Stimulated activated CD8-positive, alpha-beta memory T cell treated with anti-CD3 and anti-CD28 coated beads, Interleukin-2, amount 100 ng/mL, for 1 hour (primary cell): Measurements from ENCODE around the gene AGPAT2.

Experiments
- DNase-seq, 2 donors: peaks; one replicate each; pipeline ENCODE4 v3.0.0-alpha.2; 2020; ENCODE audit warnings: low read depth in 2 of 2

Gene AGPAT2

DNA sequence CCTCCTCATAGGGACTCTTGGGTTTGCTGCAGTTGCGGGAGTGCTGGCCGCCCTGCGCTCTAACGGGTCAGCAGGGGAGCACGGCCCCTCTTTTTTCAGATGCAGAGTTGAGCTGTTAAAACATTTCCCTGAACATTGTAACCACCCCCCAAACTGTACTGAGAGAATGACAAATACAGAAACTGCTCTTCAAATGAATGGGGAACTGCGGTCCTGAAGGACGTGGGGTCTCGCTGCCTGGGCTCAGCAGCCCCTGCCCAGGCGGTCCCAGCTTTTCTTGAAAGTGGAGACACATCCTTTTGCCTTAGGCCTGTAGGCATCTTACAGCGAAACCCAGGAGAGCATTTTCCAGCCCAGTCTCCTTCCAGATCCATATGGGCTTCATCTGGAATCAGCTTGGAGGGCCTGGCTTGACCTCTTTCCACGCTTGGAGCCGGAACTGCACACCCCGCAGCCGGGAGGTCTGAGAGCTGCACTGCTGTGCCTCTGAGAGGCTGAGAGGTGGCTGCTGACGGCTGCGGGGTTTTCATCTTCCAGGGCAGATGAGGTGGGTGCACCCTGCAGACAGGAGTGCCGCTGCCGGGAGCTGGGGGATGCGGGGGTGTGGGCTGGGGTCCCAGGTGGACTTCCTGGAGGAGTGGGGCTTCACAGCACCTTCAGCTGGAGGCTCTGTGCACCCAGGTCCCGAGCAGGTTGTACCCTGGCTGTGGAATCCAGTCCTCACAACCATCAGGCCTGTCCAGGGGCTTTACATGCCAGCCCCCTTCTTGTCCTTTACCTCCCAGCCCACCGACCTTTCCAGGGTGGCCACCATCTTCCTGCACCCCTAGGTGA lies 1.2 kb upstream of the AGPAT2 start:
- no peak for DNase-seq

DNA sequence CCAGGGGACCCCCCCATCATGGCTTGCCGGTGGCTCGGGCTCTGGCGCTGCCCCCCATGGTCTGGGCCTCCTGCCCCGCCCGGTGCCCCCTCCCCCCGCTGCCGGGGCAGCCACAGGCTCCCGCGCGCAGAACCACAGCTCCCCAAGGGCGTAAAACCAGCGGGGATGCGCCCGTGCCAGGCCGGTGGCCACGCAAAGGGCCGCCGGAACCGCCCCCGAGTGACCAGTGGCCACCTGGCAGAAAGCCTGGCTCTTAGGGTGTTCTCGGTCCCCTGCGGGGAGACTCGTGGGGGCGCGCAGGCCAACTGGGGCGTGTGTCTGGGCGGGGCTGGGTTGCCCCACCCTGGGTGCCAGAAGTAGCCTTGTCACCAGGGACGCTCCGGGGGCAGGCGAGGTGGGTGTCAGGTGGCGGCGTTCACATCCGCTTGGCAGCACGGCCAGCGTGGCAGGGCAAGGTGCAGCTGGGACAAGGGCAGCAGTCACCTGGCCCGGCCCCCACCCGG lies 515 bp upstream of the AGPAT2 start:
- no peak for DNase-seq

DNA sequence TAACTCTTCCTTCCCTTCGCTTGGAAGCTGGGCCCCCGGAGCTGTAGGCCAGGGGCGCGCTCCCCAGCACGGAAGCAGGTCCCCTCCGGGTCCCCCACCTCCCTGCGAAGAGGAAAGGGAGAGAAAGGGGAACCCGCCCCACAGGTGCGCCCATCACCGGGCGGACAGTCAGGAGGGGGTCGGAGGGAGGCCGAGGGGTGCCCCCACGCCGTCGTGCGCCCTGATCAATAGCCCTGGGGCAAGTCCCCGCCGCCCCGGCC lies 793 bp downstream of the AGPAT2 start:
- DNase-seq: no peak

DNA sequence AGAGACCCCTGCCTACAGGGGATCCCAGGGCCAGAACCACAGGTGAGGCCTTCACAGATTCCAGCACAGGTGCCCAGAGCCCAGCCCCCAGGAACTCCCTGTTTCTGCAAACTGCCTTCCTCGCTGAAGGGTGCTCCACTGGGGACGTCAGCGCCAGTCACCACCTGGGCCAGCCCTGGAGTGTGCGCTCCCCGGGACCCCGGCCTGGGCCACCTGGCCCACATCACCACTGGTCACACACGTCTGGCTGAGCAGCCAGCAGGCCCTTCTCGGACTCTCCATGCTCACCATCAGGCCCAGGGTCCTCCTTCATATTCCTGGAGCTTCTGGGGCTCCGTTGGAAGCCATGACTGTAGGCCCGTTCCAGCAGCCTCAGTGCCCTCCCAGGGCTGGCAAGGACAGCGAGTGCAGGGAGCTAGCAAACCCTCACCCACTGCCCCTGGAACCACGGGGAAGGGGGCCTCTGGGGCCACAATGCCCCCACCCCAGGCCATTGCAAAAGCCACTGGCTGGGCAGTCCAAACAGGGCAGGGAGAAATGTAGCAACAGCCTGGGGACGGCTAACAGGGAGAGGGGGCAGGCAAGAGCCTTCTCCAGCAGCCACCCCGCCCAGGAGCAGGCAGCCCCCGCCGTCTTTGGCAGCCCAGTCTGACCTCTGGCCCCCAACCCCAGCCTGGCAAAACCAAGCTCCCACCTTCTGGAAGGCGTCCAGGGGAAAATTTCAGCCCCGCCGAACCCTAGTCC lies 1.3 kb downstream of the AGPAT2 start:
- no peak for DNase-seq

DNA sequence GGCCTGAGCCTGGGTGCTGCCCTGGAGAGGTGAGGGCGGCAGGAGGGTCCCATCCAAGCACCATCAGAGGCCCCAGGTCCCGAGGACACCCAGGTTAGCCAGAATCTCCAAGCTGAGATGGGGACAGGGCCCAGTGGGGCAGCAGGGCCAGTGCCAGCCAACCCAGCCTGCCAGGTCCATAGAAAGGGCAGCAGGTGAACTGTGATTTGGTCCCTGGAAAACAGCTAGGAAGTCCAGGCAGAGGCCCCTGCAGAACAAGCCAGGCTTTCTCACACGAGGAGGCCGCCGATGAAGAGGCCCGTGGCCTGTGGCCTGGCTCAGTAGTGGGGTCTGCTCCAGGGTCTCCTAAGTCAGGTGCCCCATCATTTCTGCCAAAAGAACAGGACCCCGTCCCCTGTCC lies 2.0 kb downstream of the AGPAT2 start:
- DNase-seq: no peak

DNA sequence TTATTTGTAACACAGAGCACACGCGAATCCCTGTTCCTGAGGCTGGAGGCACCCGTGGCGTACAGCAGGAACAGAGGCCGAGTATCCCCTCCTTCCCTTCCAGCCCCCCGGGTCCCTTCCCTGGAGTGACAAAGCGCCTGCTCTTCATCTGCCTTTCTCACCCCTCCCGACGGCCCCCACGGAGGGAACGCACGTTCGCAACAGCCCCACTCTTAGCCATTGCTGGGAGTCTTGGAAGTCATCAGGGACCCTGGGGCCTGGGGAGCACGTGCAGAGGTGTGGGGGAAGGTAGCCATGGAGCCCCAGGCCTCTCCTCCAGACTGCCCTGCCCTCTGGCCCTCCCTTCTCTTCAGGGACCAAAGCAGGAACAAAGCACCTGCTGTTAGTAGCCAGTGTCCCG lies 2.5 kb downstream of the AGPAT2 start:
- DNase-seq: no peak

DNA sequence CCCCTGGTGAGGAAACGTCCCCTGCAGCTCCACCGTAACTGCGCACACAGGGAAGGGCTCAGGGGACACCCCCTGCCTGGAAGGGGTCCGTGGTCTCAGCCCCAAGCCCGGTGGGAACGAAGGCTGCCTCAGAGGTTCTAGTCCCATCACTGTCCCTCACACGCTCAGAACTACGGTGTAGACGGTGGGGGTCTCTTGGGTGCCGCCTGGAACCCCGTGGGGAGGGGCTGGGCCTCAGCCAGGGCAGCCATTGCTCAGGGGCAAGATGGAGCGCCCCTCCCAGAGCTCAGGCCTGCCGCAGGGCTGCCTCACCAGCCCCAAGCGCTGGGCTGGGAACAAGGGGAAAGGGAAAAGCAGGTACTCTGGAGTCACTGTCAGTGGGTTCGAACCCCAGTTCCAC lies 2.9 kb downstream of the AGPAT2 start:
- DNase-seq: no peak

DNA sequence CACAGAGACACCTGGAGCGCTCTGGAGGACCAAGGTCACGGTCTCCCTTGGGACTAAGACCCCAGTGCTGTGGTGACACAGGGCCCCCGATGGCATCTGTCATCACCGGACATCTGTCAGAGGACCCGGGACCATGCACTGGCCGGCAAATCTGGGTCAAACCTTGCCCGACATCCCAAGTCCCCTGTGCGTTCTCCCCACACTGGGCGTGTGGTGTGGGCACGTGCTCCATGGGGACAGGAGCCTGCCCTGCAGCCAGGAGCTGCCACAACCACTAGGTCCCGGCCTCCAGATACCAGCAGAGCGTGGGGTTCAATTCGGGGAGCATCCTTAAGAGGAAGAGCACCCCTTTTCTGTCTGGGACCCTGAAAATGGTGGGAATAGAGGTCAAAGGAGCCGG lies 3.5 kb downstream of the AGPAT2 start:
- no peak for DNase-seq

DNA sequence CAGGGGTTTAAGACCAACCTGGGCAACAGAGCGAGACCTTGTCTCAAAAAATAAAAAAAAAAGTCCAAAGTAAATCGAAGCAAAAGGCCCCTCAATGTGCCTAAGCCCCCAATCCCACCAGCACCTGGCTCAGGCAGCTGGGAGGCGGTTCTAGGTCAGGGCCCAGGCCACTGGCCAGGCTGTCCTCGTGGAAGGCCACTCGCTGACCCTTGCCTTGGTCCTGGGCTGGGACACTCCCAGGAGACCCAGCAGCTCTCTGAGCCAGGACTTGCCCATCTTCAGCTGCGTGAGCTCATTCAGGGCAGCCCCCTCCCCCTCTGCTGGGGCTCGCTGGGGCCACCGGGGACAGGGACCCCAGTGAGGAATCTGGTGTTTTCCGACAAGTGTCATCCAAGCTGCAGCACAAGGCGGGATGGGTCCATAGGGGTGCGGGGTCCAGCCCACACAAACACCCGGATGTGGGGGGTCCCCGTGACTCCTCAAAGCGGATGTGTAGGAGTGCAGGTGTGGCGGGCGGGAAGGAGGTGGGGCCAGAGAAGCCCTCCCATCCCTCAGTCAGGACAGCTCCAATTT lies 4.0 kb downstream of the AGPAT2 start:
- DNase-seq: no peak

DNA sequence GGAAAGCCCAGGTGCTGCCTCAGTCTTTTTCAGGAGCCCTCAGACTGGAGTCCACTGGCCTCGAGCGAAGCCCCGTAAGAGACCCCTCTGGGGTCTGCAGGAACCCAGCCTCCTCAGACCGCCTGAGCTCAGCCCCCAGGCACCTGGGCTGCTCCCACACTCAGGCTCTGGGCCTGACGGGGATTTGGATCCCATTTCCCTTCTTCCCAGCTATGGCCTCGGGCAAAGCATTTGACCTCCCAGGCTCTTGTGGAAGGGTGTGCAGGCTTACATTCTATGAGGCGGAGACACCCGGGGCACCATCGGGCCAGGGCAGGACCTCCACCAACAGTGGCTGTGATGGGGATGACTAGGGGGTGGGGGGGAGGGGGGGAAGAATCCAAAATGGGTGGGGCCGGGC lies 4.5 kb downstream of the AGPAT2 start:
- DNase-seq: no peak

DNA sequence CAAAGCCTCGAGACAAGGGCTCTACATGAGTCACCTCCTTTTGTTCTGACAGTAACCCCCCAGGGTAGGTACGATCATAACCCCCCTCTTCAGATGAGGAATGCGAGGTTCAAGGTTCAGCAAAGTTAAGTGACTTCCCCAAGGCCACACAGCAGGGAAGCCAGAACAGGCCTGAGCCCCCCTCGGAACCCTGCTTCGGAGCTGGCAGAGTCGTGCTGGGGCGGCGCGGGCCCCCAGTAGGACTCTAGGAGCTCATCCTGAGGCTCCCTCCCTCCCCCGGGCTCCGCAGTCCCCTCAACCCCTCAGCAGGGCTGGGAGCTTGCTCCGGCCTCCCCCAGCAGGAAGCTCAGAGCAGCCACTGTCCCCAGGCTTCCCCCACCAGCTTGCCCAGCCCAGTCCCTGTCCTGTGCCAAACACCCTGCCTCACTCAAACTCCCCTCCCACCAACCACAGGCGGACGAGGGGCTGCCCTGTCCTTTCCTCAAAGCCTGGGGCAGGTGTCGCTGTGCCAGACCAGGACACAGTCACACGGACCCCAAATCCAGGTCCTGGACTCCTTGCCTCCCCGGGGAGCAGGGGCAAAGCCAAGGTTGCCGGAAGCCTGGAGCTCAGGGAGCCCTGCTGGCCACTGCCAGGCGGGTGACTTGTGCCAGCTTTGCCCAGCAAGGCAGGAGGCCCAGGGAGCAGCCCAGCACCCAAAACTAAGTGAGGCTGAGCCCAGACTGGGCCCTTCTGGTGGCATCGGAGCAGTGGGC lies 5.1 kb downstream of the AGPAT2 start:
- DNase-seq: no peak

DNA sequence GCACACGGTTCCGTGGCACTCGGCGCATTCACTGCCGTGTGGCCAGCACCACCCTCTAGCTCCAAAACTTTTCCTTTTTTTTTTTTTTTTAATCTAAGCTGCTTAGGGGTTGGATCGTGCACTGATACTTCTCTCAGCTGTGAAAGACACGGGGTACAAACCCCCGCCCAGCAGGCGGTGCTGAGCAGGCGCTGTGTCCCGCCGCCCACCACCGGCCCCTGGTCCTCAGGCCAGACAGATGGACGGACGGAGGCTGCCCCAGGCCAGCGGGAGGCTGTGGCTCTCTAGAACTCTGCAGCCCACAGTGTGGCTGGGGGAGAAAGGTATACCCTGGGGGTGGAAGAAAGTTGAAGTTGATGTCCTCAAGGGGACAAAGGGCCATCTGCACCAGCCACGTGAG lies 6.2 kb downstream of the AGPAT2 start:
- DNase-seq: no peak

DNA sequence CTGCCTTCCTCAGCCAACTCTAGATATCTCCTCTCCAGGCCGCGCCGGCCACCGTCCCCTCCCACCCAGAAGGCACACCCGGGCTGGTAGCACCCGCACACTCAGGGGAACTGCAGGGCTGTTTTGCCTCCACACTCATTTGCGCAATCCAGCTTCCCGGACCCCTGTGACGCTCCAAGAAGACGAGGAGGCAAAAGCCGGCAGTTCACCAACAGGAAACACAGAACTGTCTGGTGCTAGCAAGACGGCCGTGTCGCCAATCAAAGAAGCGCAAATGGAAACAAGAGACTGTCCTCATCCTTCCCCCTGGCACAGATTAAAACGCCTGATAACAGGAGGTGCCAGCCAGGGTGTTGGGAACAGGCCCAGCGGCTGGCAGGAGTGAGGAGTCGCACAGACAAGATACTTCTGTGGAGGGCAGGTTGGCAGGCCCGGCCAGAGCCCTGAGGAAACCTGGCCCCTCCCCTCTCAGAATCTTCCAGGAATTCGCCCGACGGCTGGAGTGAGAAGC lies 7.8 kb downstream of the AGPAT2 start:
- DNase-seq: no peak

DNA sequence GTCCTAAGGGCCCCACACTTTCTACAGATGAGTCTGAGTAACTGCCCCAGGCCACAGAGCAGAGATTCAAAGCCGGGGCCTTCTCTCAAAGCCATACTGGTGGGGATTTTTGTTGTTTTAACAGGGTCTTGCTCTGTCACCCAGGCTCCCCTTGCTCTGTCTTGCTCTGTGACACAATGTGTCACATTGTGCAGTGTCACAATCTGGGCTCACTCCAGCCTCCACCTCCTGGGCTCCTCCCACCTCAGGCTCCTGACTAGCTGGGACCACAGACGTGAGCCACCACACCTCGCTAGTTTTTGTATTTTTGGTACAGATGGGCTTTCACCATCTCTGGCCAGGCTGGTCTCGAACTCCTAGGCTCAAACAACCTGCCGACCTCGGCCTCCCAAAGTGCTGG lies 8.6 kb downstream of the AGPAT2 start:
- no peak for DNase-seq

DNA sequence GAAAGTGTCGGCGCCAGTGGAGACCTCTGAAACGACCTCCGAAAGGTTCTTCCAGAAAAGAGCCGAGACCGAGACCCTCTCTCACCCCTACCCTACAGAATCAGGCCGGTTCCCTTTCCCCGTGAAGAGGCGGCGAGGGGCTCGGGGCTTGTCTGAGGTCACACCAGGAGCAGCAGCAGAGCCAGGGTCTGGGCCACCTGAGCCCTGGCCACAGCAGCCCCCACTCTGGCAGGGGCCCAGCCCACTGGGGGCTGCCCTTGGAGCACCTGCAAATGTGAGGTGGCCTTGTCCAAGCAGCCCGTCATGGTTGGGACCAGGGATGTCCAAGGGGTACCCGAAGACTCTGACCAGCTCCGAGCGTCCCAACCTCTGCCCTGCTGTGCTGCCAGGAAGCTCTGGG lies 9.2 kb downstream of the AGPAT2 start:
- DNase-seq: no peak

DNA sequence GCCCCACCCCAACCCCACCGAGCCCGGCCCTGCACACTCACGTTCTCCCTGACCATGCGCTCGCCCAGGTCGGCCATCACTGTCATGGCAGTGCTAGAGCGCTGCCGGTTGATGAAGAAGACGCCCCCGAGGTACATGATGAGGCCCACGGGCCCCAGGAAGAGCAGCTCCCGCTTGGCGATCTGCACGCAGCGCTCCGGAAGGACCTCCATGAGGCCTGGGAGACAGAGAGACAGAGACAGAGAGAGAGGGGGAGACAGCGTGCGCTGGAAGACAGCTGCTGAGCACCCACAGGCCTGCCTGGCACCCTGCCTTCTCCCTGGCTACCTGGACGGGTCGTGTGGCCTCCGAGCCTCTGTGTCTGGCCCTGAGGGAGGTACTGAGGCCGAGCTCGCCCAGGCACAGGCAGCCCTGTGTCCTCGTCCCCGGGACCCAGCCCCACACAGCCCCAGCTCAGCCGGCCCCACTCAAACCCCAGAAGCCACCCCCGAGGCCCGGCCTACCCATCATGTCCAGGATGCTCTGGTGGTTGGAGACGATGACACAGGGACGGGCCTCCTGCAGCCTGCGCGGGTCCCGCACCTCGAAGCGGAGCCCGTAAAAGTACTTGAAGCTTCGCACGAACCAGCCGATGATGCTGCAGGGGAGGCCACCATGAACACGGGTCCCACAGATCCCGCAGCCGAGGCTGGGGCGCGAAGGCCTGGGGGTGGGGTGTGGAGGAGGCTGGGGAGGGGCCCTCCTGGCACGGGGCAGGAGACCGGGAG lies 10.2 kb downstream of the AGPAT2 start:
- no peak for DNase-seq

DNA sequence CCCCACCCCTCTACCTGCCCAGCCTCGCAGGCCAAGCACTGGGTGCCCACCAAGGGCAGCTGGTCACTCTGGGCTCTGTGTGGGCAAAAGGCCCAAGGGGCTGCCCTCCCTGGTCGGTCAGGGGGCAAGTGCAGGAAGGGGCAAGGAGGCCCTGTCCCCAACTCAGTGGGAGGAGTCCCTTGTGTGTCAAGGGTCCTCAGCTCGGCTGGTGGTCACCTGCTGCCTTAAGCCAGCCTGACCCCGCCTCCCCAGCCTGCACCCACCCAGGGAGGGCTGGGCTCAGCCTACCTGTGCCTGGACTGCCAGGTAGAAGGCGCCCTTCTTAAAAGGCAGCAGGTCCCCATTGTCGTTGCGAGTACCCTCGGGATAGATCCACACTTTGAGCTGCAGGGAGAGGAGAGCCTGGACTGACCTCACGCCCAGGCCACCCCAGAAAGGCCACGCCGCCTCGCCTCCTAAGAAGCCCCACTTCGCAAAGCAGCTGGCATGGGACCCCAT lies 10.9 kb downstream of the AGPAT2 start:
- DNase-seq: no peak

DNA sequence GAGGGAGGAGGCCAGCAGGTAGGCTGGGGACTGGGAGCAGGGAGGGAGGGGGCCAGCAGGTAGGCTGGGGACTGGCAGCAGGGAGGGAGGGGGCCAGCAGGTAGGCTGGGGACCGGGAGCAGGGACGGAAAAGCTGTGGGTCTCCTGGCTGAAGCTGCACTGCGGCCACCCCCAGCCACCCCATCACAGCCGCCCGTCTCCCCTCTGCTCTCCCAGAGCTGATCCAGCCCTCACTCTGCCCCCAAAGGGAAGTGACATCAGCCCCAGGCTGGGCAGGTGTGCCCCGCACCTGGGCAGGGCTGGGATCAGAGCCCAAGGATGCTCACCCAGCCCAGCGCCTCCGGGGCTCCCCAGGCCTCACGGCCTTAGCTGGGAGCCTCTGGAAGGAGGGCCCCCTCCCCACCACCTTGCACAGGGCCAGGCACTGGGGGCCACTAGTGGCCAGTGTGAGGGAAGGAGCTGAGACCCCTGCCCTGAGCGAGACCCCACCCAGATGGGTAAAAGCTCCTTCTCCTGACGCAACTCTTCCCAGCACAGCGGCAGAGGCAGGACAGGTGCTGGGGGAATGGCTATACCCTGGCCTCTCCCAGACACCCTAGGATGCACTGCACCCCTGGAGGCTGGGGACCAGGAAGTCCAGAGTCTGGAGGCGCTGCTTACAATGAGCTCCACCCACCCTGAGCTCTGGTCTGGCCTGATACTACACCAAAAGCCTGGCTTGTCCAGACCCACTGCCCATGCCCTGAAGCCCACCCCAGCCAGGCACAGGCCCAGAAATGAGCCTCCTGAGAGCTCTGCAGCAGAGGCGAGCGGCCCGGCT lies 11.6 kb downstream of the AGPAT2 start:
- DNase-seq: no peak

DNA sequence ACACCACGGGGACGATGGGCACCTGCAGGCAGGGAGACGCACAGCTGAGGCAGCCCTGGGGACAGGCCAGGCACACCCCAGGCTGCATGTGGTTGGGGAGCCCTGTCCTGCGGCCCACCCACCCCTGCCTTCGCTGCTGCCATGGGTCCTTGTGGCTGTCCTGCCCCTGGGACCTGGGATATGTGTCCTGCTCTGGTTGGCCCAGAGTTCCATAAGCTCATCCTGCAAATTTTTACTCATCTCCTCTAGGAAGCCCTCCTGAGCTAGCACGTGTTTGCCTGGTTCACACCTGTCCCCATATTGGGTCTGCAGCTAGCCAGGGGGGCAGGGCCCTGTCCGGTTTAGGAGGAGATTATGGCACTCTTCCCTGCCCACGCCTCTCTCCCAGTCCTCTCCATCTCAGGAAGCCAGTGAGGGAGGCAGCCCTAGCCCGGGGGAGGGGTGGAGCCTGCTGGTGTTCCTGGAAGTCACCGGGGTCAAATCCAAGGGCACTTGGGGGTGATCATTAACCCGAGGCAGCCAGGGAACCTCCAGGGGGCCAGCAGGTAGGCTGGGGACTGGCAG lies 12.4 kb downstream of the AGPAT2 start:
- no peak for DNase-seq
